GM12878 (cell line): ENCODE measurements around the gene KRT32. TPM values are rescaled to one million over a fixed set of nuclear protein-coding genes. Genes with fewer than 3 reads are reported as not detected.

Experiments
- ATAC-seq: fragments of 200-7000 bp; cut with Tn5 transposase; 3 replicates; pipeline ENCODE4 v1.9.1; 2020; ENCODE audit warnings: mild to moderate bottlenecking, moderate library complexity
- BruUV-seq: library from RNA; stranded (reverse); fragments of 400-500 nt; replicated peaks from 2 replicates; lab custom pipeline; 2021; lab: Mats Ljungman, UMichigan
- CTCF ChIA-PET: fragments of 300-600 bp; sonication (Branson Sonifier 250); formaldehyde crosslinking; extraction: SDS; loops from one replicate; lab custom pipeline; 2021; ENCODE audit warnings: inconsistent platforms; lab: Yijun Ruan, JAX
- POLR2A ChIA-PET: fragments of 350-600 bp; formaldehyde crosslinking; extraction: SDS; loops from one replicate; lab custom pipeline; 2021; ENCODE audit warnings: inconsistent platforms; lab: Charles Lee
- RAD21 ChIA-PET: fragments of 300-600 bp; sonication (Branson Sonifier 250); formaldehyde crosslinking; loops from one replicate; lab custom pipeline; 2023; ENCODE audit warnings: antibody characterized with exemption; ENCODE audit not compliant: unreplicated experiment; lab: Charles Lee
- SMC1A ChIA-PET: fragments of 300-600 bp; sonication (Branson Sonifier 250); formaldehyde crosslinking; loops from one replicate; lab custom pipeline; 2023; ENCODE audit not compliant: unreplicated experiment, uncharacterized antibody; lab: Charles Lee
- DNase-seq: peaks from one replicate; pipeline ENCODE4 v3.0.0-alpha.2; 2011; ENCODE audit warnings: low read depth, low spot score
- FAIRE-seq: peaks from 3 replicates; lab custom pipeline; 2011; peaks lifted over from hg19 to GRCh38; lab: Jason Lieb, UNC
- H2AFZ ChIP-seq: 2 replicates; pipeline ENCODE4 v1.6.0; 2011; ENCODE audit warnings: low read depth, low read length, control low read depth; ENCODE audit not compliant: control insufficient read depth
- H3K27ac ChIP-seq: 2 replicates; pipeline ENCODE4 v1.5.1; 2011; ENCODE audit warnings: control low read depth; ENCODE audit not compliant: control insufficient read depth, insufficient read depth
- H3K27me3 ChIP-seq, 2 experiments: replicated peaks in 1 of 2; 2 replicates each; pipeline versions ENCODE4 v1.6.0 to v1.6.1; 2011; ENCODE audit warnings: low read length in 1 of 2; ENCODE audit not compliant: control insufficient read depth in 2 of 2, insufficient read depth in 2 of 2
- H3K36me3 ChIP-seq, 2 experiments: 2 replicates each; pipeline ENCODE4 v1.5.1; 2011; ENCODE audit warnings: low read length in 1 of 2; ENCODE audit not compliant: control insufficient read depth in 2 of 2, insufficient read depth in 2 of 2
- H3K4me1 ChIP-seq: 2 replicates; pipeline ENCODE4 v1.6.1; 2011; ENCODE audit warnings: mild to moderate bottlenecking, low read length, moderate library complexity, mixed read lengths; ENCODE audit not compliant: control insufficient read depth, insufficient read depth
- H3K4me2 ChIP-seq: 2 replicates; pipeline ENCODE4 v1.6.0; 2011; ENCODE audit warnings: control low read depth; ENCODE audit not compliant: control insufficient read depth, insufficient read depth
- H3K4me3 ChIP-seq: fragments of 200-600 bp; sonication (generic); 2 replicates; pipeline ENCODE4 v1.5.1; 2016
- H3K79me2 ChIP-seq: 2 replicates; pipeline ENCODE4 v1.6.0; 2011; ENCODE audit warnings: low read length; ENCODE audit not compliant: control insufficient read depth, insufficient read depth
- H3K9ac ChIP-seq: 2 replicates; pipeline ENCODE4 v1.8.0; 2011; ENCODE audit warnings: low read length, control low read depth, mixed read lengths; ENCODE audit not compliant: control insufficient read depth, insufficient read depth
- H3K9me3 ChIP-seq: replicated peaks from 3 replicates; pipeline ENCODE4 v1.5.1; 2011; ENCODE audit warnings: mild to moderate bottlenecking, low read length; ENCODE audit not compliant: control insufficient read depth, insufficient read depth
- H4K20me1 ChIP-seq: 2 replicates; pipeline ENCODE4 v1.6.0; 2011; ENCODE audit not compliant: control insufficient read depth, insufficient read depth
- CBX3 ChIP-seq: fragments of 200-600 bp; sonication (generic); IDR thresholded peaks from 2 replicates; pipeline ENCODE4 v1.6.1; 2016; ENCODE audit warnings: low read depth, borderline replicate concordance
- ELK1 ChIP-seq: IDR thresholded peaks from 2 replicates; pipeline ENCODE4 v1.6.1; 2012; ENCODE audit warnings: low read depth, low read length, improper control_type of control experiment
- ESRRA ChIP-seq: IDR thresholded peaks from 2 replicates; pipeline ENCODE4 v1.6.1; 2012; ENCODE audit warnings: mild to moderate bottlenecking, low read length, improper control_type of control experiment
- HDGF ChIP-seq: fragments of 450-650 bp; IDR thresholded peaks from 2 replicates; pipeline ENCODE4 v1.6.1; 2016; ENCODE audit warnings: antibody characterized with exemption
- KDM1A ChIP-seq: fragments of 200-600 bp; sonication (generic); IDR thresholded peaks from 2 replicates; pipeline ENCODE4 v1.6.1; 2016; ENCODE audit warnings: borderline replicate concordance
- NBN ChIP-seq: fragments of 450-650 bp; IDR thresholded peaks from 2 replicates; pipeline ENCODE4 v1.6.1; 2016
- NR2C2 ChIP-seq: IDR thresholded peaks from 2 replicates; pipeline ENCODE4 v1.6.1; 2011; ENCODE audit warnings: borderline replicate concordance, low read depth; ENCODE audit not compliant: control insufficient read depth, insufficient read length
- NR2F1 ChIP-seq: fragments of 450-650 bp; conservative IDR thresholded peaks from 2 replicates; pipeline ENCODE4 v1.6.1; 2017; ENCODE audit warnings: mild to moderate bottlenecking
- RELA ChIP-seq: fragments of 450-650 bp; IDR thresholded peaks from 2 replicates; pipeline ENCODE4 v1.8.0; 2014; ENCODE audit warnings: borderline replicate concordance; ENCODE audit not compliant: partially characterized antibody
- RUNX3 ChIP-seq: IDR thresholded peaks from 2 replicates; pipeline ENCODE4 v1.6.1; 2012; ENCODE audit warnings: low read length, inconsistent platforms
- SMC3 ChIP-seq: IDR thresholded peaks from 2 replicates; pipeline ENCODE4 v1.6.1; 2011; ENCODE audit warnings: low read length, improper control_type of control experiment, borderline replicate concordance
- SPI1 ChIP-seq: IDR thresholded peaks from 2 replicates; pipeline ENCODE4 v1.6.1; 2011; ENCODE audit warnings: low read depth, mild to moderate bottlenecking, low read length, moderate library complexity, borderline replicate concordance; ENCODE audit not compliant: insufficient read depth
- USF1 ChIP-seq: IDR thresholded peaks from 2 replicates; pipeline ENCODE4 v1.6.1; 2011; ENCODE audit warnings: borderline replicate concordance, low read depth, mild to moderate bottlenecking, moderate library complexity, mixed read lengths, low read length; ENCODE audit not compliant: insufficient read depth; ENCODE audit errors: extremely low read length
- ZNF384 ChIP-seq: IDR thresholded peaks from 2 replicates; pipeline ENCODE4 v1.6.1; 2012; ENCODE audit warnings: low read depth, mild to moderate bottlenecking, low read length, improper control_type of control experiment, borderline replicate concordance
- ZNF592 ChIP-seq: fragments of 450-650 bp; IDR thresholded peaks from 2 replicates; pipeline ENCODE4 v1.6.1; 2017; ENCODE audit warnings: mild to moderate bottlenecking, moderate library complexity
- WGBS: methylation state at CpG from one replicate; pipeline ENCODE4 v1.1.6; 2016; ENCODE audit warnings: low lambda C conversion rate; ENCODE audit not compliant: insufficient replicate concordance, insufficient coverage; ENCODE audit errors: missing lambda C conversion rate; 5-methylcytosine and 5-hydroxymethylcytosine counted together
- in situ Hi-C: fragments of 300-500 bp; cut with MboI; formaldehyde crosslinking; loops from 9 replicates; pipeline ENCODE4 v1.14.3; 2018; ENCODE audit warnings: mixed read lengths
- intact Hi-C: fragments of 100-400 bp; cut with micrococcal nuclease; formaldehyde crosslinking; loops from one replicate; pipeline ENCODE4 v1.14.2; 2022; ENCODE audit not compliant: unreplicated experiment
- polyA plus RNA-seq, 11 experiments: library from polyadenylated mRNA; depleted of rRNA in 4 of 11; unstranded in 6 of 11; stranded (reverse) in 5 of 11; fragments of >200 nt; fragmentation: Nextera tagmentation in 4 of 11; fragmentation: Illumina TruSeq in 1 of 11; extraction: Ambion mirVana in 4 of 11; extraction: Trizol in 1 of 11; gene quantifications; 1 replicate in 1 of 11; 2 replicates in 10 of 11; pipeline versions ENCODE4 v1.2.1 to v1.2.3, GENCODE V29; 2011 to 2016; ENCODE audit warnings: inconsistent platforms in 2 of 11, missing spikeins in 2 of 11, low read depth in 1 of 11
- total RNA-seq, 4 experiments: library from RNA; depleted of rRNA in 3 of 4; stranded (reverse); fragments of >200 nt in 3 of 4; fragmentation: Illumina TruSeq in 1 of 4; extraction: Trizol in 1 of 4; gene quantifications; 2 replicates each; pipeline versions ENCODE4 v1.2.1 to v1.2.3, GENCODE V29; 2013 to 2021

Gene KRT32
- total and polyA plus RNA-seq, 10 of the 15 experiments (the other 5 are each of a cell fraction or from before 2014, with no cell fraction given), result not detected

GRCh38 chr17:41429667-41430066 is 37.5 kb downstream of the KRT32 start (continued):
- TF ChIP-seq ZNF592, result no peak
- TF ChIP-seq, all 136 proteins: peak for 0

- H3K4me2 ChIP-seq, result no peak overlapping the region
- no peak overlapping the region for H2AFZ ChIP-seq
- no peaks in the 10 kb centered on the region; a peak in 2 of 4 replicates for H3K27me3 ChIP-seq
- ChIA-PET RAD21 (no interaction called here), POLR2A (no interaction called here), SMC1A (no interaction called here), CTCF (no interaction called here)
- no peaks in the 10 kb centered on the region for H4K20me1 ChIP-seq
- ATAC-seq, result no peak
- H3K4me3 ChIP-seq, result no peak overlapping the region
- no peak for TF ChIP-seq NR2F1
- TF ChIP-seq USF1, result no peak
- TF ChIP-seq ELK1, result no peak
- TF ChIP-seq ESRRA, result no peak
- TF ChIP-seq NR2C2, result no peak
- no peak for TF ChIP-seq ZNF384
- TF ChIP-seq KDM1A, result no peak
- no peak for TF ChIP-seq RUNX3
- TF ChIP-seq NBN, result no peak
- no peak for TF ChIP-seq SPI1
- no peak for TF ChIP-seq SMC3
- no peak for TF ChIP-seq HDGF
- TF ChIP-seq CBX3, result no peak
- TF ChIP-seq RELA, result no peak
- TF ChIP-seq, all 136 proteins: peak for 0
- no peaks in the 10 kb centered on the region for H3K4me1 ChIP-seq
- no peak overlapping the region for H3K9ac ChIP-seq
- no TSS peak for BruUV-seq
- H3K79me2 ChIP-seq, result no peaks in the 10 kb centered on the region
- DNase-seq (no peak), FAIRE-seq (no peak)
- no peak overlapping the region for H3K27ac ChIP-seq
- in situ Hi-C loops (no loop called here), intact Hi-C loops (no loop called here)
- WGBS, result 2% methylated on average over 4 of the region's 4 CpGs
- H3K36me3 ChIP-seq, result no peaks in the 10 kb centered on the region
- H3K9me3 ChIP-seq, result no peaks in the 10 kb centered on the region
Observed at GRCh38 chr17:41428591-41429291, 38.4 kb downstream of the KRT32 start.
